Common myeloid progenitor, CD34-positive (primary cell): ENCODE measurements around the gene STK36.

Experiments used
- CTCF ChIA-PET: fragments of 350-600 bp; sonication (Branson Sonifier 250); formaldehyde crosslinking; loops from one replicate; lab custom pipeline; 2021; ENCODE audit warnings: antibody characterized with exemption; lab: Charles Lee
- POLR2A ChIA-PET: fragments of 350-600 bp; sonication (Branson Sonifier 250); formaldehyde crosslinking; loops from one replicate; lab custom pipeline; 2021; ENCODE audit warnings: antibody characterized with exemption; lab: Charles Lee
- DNase-seq, 3 donors: peaks; one replicate each; pipeline versions ENCODE4 v3.0.0 to v3.0.0-alpha.2; 2013
- H3K27ac ChIP-seq, 2 experiments: 1 replicate in 1 of 2; 2 replicates in 1 of 2; pipeline ENCODE4 v1.7.0; 2013; ENCODE audit warnings: inconsistent platforms in 2 of 2, low read length in 2 of 2, mild to moderate bottlenecking in 2 of 2, low read depth in 1 of 2, moderate library complexity in 1 of 2; ENCODE audit not compliant: severe bottlenecking in 2 of 2, insufficient read depth in 1 of 2, poor library complexity in 1 of 2
- H3K27me3 ChIP-seq, 5 experiments: replicated peaks in 2 of 5; 1 replicate in 3 of 5; 2 replicates in 2 of 5; pipeline versions ENCODE4 v1.6.1 to v1.7.0; 2013; ENCODE audit warnings: low read length in 4 of 5, mild to moderate bottlenecking in 2 of 5, moderate library complexity in 2 of 5, inconsistent platforms in 1 of 5; ENCODE audit not compliant: insufficient read depth in 5 of 5, control insufficient read depth in 4 of 5
- H3K36me3 ChIP-seq, 4 experiments: 1 replicate in 2 of 4; 2 replicates in 2 of 4; pipeline versions ENCODE4 v1.6.1 to v1.7.0; 2013; ENCODE audit warnings: low read length in 3 of 4, control low read depth in 1 of 4, mild to moderate bottlenecking in 1 of 4; ENCODE audit not compliant: control insufficient read depth in 4 of 4, insufficient read depth in 4 of 4
- H3K4me1 ChIP-seq, 4 experiments: 1 replicate in 3 of 4; 2 replicates in 1 of 4; pipeline versions ENCODE4 v1.6.1 to v1.7.1; 2013; ENCODE audit warnings: low read length in 3 of 4, mild to moderate bottlenecking in 3 of 4, control low read depth in 1 of 4, inconsistent platforms in 1 of 4, moderate library complexity in 1 of 4; ENCODE audit not compliant: control insufficient read depth in 4 of 4, insufficient read depth in 4 of 4; ENCODE audit errors: control extremely low read depth in 1 of 4
- H3K4me3 ChIP-seq, 7 experiments: 1 replicate in 4 of 7; 2 replicates in 3 of 7; pipeline versions ENCODE4 v1.5.1 to v1.7.0; 2013; ENCODE audit warnings: mild to moderate bottlenecking in 7 of 7, low read length in 6 of 7, moderate library complexity in 6 of 7, inconsistent platforms in 2 of 7, low read depth in 2 of 7, control low read depth in 1 of 7; ENCODE audit not compliant: insufficient read depth in 4 of 7, control insufficient read depth in 1 of 7; ENCODE audit errors: extremely low read depth in 1 of 7
- H3K9me3 ChIP-seq, 5 experiments: 1 replicate in 4 of 5; 2 replicates in 1 of 5; pipeline versions ENCODE4 v1.6.1 to v1.7.1; 2013; ENCODE audit warnings: low read length in 4 of 5, mild to moderate bottlenecking in 2 of 5, inconsistent platforms in 1 of 5, low read depth in 1 of 5, moderate library complexity in 1 of 5; ENCODE audit not compliant: control insufficient read depth in 4 of 5, insufficient read depth in 2 of 5; ENCODE audit errors: control extremely low read depth in 1 of 5
- WGBS: methylation state at CpG from one replicate; pipeline ENCODE4 v1.1.5; 2013; ENCODE audit not compliant: insufficient coverage; 5-methylcytosine and 5-hydroxymethylcytosine counted together

The STK36 gene

DNA sequence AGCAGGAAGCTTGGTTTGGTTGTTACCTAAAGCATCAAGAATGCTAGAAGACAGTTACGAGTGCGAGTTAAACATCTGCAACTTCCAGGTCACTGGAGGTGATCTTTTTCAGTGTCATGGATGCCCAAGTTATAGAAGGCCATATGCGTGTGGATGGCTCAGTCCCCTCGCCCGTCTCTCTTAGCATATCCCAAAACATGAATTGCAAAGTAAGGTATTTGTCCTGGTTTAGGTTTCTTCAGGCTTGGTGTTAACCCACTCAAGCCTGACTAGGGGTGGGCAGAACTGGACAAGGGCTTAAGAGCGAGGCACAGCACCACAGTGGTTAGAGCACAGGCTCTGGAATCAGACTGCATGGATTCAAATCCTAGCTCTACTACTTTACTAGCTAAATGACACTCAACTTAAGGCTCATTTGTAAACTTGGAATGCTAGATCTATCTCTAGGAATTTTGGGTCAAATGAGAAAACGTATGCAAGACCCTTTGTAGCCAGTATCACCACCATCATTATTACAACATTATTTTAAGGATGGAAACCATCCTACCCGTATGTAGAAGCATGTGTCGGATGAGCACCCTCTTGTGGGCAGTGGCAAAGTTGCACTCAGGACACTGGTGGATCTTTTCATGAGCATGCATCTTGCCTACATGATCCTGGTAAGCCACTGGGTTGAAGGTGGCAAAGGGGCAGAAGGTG lies 23.6 kb upstream of the STK36 start:
- Histone ChIP-seq H3K27ac (no peak overlapping the region), H3K9me3 (no peaks in the 10 kb centered on the region), H3K36me3 (peaks cover 18 to 92% (median 74%) of the 10 kb centered on the region in 4 experiments), H3K4me1 (no peaks in the 10 kb centered on the region), H3K27me3 (no peaks in the 10 kb centered on the region), H3K4me3 (no peak overlapping the region)
- WGBS = 82% methylated on average over 8 of the region's 9 CpGs
- peak; percentile 67 to 78 (median 72) for DNase-seq
- POLR2A ChIA-PET = no interaction called here
- CTCF ChIA-PET = interaction anchor here (1.0 to 11.1 kb wide), 7 partner anchors 9 to 355 kb away, joined by 3 to 75 read pairs (median 4); partner anchors contain the start of genes BCS1L, PLCD4 and ZNF142

DNA sequence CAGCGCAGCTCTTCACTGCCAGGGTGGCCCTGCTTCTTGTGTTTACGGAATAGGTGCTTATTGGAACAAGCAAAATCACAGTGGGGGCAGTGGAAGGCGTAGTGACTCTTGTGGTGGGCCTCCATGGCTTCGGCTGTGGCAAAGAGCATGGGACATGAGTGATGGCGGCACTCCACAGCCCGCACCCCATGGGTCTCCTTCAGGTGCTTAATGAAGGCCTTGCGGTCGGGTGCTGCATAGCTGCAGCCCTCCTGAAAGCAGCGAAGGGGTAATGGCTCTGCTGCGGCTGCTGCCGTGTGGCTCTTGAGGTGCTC lies 23.1 kb upstream of the STK36 start:
- Histone ChIP-seq H3K27ac (no peak overlapping the region), H3K36me3 (peaks cover 18 to 91% (median 73%) of the 10 kb centered on the region in 4 experiments), H3K4me3 (no peak overlapping the region), H3K27me3 (no peaks in the 10 kb centered on the region), H3K9me3 (no peaks in the 10 kb centered on the region), H3K4me1 (no peaks in the 10 kb centered on the region)
- no peak for DNase-seq
- ChIA-PET CTCF (interaction anchor here (1.0 to 11.1 kb wide), 7 partner anchors 9 to 200 kb away, joined by 3 to 75 read pairs (median 4); partner anchors contain the start of genes BCS1L, PLCD4 and ZNF142), POLR2A (no interaction called here)
- WGBS = 94% methylated on average over 11 of the region's 11 CpGs

DNA sequence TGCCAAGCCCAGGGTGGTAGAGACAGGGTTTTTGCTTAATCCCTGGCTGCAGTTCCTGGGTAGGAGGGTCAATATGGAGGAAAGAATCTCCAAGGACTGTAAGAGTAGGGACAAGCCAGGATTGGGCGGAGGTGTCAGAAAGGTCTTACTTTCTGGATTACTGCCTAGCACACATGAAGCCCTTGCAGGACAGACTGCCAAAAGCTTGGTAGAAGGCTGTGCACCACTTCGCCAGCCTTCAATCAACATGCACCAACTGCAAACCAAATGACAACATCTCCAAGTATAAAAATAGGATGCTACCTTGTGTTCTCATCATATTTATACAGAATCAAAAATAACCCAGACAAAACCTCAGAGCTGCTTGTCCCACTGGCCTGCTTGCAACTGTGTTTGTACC lies 16.1 kb upstream of the STK36 start:
- ChIA-PET POLR2A (no interaction called here), CTCF (interaction anchor here (0.8 to 8.7 kb wide), 5 partner anchors 10 to 192 kb away, joined by 3 to 75 read pairs (median 3); partner anchors contain the start of genes RNF25 and STK36)
- H3K36me3 ChIP-seq = peaks cover 15 to 62% (median 46%) of the 10 kb centered on the region in 4 experiments
- no peak overlapping the region for H3K4me3 ChIP-seq
- 100% methylated on average over 2 of the region's 2 CpGs for WGBS
- no peaks in the 10 kb centered on the region for H3K27me3 ChIP-seq
- H3K27ac ChIP-seq = no peak overlapping the region
- peaks cover 6 to 19% (median 17%) of the 10 kb centered on the region in 4 experiments for H3K4me1 ChIP-seq
- H3K9me3 ChIP-seq = no peaks in the 10 kb centered on the region
- no peak for DNase-seq

DNA sequence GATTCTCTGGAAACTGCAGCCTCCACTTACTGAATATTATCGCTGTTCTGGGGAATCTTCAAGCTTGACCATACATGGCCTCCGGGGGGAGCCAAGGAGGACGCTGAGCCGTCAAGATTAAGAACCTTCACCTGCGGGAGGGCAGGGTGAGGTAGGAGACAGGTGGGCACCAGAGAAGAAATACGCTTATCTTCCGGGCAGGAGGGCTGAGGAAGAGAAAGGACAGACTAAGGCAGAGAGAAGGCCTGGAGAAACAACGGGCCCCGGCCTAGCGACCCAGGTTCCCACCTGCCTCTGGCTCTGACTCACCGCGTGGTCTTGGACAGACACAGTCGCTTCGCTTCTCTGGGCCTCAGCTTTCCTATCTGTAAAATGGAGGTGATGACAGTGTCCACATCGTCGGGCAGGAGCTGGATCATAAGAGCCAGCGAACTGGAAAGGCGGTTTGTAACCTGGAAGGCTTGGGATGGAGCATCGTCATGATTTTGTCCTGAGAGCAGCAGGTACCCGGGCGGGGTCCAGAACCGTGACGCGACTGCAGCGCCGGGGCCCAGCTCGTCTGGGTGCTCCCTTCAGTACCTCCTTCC lies 13.1 kb upstream of the STK36 start:
- DNase-seq = peak; percentile 52 to 66 (median 53)
- Histone ChIP-seq H3K27ac (peak overlapping the region in 1 of 2 experiments; percentile 60), H3K4me1 (peaks cover 6 to 19% (median 17%) of the 10 kb centered on the region in 4 experiments), H3K4me3 (peak overlapping the region; percentile 81 to 96 (median 90)), H3K36me3 (peaks cover 14 to 68% (median 48%) of the 10 kb centered on the region in 4 experiments), H3K27me3 (no peaks in the 10 kb centered on the region), H3K9me3 (no peaks in the 10 kb centered on the region)
- ChIA-PET POLR2A (interaction anchor here (0.6 kb wide), 2 partner anchors 29 to 43 kb away, joined by 3 read pairs; no protein-coding TSS in a partner anchor), CTCF (interaction anchor here (1.1 to 8.7 kb wide), 11 partner anchors 9 to 200 kb away, joined by 3 to 75 read pairs (median 8); partner anchors contain the start of genes RNF25, STK36 and TTLL4)
- WGBS = 1% methylated on average over 25 of the region's 27 CpGs

DNA sequence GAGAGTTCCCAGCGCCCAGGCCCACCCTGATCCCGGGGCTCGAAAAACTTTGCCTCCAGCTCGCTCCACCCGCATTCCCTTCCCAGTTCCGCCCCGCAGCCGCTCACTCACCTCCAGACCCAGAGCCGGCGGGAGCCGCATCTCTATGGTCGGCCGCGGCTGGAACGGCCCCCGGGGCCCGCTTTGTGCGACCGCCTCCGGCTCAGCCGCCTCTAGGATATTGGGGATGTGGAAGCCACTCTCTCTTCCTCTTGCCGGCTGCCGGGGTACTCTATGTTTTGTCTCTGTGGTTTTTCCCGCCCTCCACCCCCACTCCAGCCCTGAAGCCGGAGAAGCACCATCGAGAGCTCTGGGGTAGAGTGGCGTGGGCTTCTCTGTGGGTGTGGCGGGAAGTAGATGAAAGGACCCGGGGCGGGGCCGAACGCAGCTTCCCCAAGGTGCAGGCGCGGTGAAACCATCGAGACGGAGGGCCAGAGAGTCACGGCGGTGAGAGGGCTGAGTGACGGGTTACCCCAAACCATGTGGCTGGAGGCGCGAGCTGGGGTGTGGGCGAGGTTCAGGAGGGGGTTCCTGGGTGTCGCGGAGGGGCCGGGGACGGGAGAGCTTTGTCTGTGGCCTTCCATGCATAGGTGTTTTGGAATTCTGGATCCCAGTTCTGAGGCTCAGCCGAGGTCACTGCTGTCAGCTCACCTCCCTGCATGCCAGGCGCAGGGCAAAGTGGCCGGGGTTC lies 12.5 kb upstream of the STK36 start, which contains the start of the genes BCS1L and ZNF142:
Gene BCS1L (plus strand): TSS at position 426 of the 730 bp plus-strand sequence. CDS start 1,305 bp downstream, outside the sequence.
Gene ZNF142 (minus strand): TSS at position 366 of the 730 bp plus-strand sequence. CDS start 3,194 bp downstream, outside the sequence.
- peak within 1 kb of the TSS; percentile 18 to 60 for H3K27ac ChIP-seq
- CTCF ChIA-PET = interaction anchor here (0.9 to 8.7 kb wide), 10 partner anchors 8 to 193 kb away, joined by 3 to 75 read pairs (median 8); partner anchors contain the start of genes RNF25, STK36 and TTLL4

DNA sequence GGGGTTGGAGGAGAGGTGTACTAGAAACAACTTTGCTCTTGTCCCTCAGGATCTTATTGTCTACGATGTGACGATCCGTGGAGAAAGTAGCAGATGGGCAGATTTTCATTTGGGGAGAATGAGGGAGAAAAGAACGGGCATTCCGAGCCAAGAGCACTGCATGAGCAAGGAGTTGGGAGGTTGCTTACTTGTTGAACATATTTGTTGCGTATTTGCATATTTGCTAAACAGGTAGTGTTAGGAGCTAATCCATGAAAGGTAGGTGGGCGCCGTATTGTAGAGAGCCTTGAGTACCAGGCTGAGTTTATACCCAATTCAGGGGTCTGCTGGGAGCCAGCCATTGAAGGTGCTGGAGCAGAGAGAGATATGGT lies 11.9 kb upstream of the STK36 start:
- H3K27ac ChIP-seq = peak overlapping the region; percentile 18 to 60
- no peaks in the 10 kb centered on the region for H3K9me3 ChIP-seq
- DNase-seq = no peak
- H3K27me3 ChIP-seq = no peaks in the 10 kb centered on the region
- H3K4me1 ChIP-seq = peaks cover 6 to 19% (median 17%) of the 10 kb centered on the region in 4 experiments
- peak overlapping the region; percentile 81 to 96 (median 90) for H3K4me3 ChIP-seq
- H3K36me3 ChIP-seq = peaks cover 9 to 69% (median 53%) of the 10 kb centered on the region in 4 experiments
- ChIA-PET CTCF (interaction anchor here (0.9 to 8.7 kb wide), 9 partner anchors 8 to 192 kb away, joined by 3 to 75 read pairs (median 8); partner anchors contain the start of genes RNF25, STK36 and TTLL4), POLR2A (interaction anchor here (0.9 kb wide), 1 partner anchor 12 kb away, joined by 3 read pairs; no protein-coding TSS in a partner anchor)
- WGBS = 30% methylated on average over 7 of the region's 8 CpGs

More for the DNA sequence above, 12.5 kb upstream of the STK36 start, which contains the start of the genes BCS1L and ZNF142:
- Histone ChIP-seq H3K4me3 (peak within 1 kb of the TSS; percentile 81 to 96 (median 90)), H3K9me3 (no peaks in the 10 kb centered on the region), H3K4me1 (peaks cover 6 to 19% (median 17%) of the 10 kb centered on the region in 4 experiments), H3K27me3 (no peaks in the 10 kb centered on the region), H3K36me3 (peaks cover 11 to 69% (median 50%) of the 10 kb centered on the region in 4 experiments)
- 0% methylated on average over 41 of the region's 49 CpGs for WGBS
- DNase-seq = peak; percentile 94 to 95 (median 95)
- POLR2A ChIA-PET = interaction anchor here (0.9 kb wide), 1 partner anchor 13 kb away, joined by 3 read pairs; no protein-coding TSS in a partner anchor
